ENCODE data around the gene VSIG10. TPM values are rescaled to one million over a fixed set of nuclear protein-coding genes. Genes with fewer than 3 reads are reported as not detected.

Gene VSIG10
- total RNA-seq, result 6.2 and 11.9 TPM in 2 replicates

GRCh38 chr12:118103601-118104382, at the start of gene VSIG10:
VSIG10 (minus strand) TSS chr12:118104011; CDS start chr12:118103671, 340 bp downstream.

GRCh38 chr12:118135788-118136558, 32.2 kb upstream of the VSIG10 start, which contains the start of gene PEBP1:
PEBP1 (plus strand) TSS chr12:118136124; CDS start chr12:118136210, 86 bp downstream.

DNA sequence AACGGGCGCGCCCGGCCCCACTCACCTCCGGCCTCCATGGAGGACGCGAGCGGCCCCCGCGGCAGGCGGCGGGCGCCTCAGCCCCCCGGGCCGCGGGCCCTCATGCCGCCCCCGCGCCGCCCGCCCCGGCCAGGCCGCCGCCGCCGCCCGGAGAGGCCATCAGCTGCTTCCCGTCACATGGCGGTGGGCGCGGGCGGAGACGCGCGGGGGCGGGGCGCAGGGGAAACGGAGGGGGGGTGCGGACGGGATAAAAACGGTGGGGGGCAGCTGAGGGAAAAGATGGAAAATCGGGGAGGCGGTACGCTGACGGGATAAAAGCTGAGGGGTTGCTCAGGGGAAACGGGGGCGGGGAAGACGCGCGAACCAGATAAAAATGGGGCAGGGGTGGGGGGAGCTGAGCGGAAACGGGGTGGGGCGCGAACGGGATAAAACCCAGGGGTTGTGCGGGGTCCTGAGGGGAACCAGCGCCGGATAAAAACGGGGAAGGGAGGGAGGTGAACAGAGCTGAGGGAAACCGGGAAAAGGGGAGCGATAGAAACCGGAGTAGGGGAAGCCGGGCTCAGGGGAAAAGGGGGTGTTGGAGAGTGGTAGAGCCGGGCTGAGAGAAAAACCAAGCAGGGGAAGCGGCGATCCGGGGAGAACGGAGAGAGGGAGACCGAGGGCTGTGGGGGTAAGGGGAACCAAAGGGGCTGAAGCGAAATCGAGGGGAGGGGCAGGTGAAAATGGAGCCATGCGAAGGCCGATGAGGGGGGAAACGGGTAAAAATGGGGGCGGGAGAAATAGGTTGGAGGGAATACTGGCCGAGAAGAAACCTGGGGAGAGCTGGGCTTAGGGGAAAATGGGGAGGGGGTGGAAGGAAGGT, 42.6 kb downstream of the VSIG10 start, which contains the start of gene WSB2:
WSB2 (minus strand) TSS at position 169 of the 862 bp plus-strand sequence; CDS start at position 38, 131 bp downstream.

DNA sequence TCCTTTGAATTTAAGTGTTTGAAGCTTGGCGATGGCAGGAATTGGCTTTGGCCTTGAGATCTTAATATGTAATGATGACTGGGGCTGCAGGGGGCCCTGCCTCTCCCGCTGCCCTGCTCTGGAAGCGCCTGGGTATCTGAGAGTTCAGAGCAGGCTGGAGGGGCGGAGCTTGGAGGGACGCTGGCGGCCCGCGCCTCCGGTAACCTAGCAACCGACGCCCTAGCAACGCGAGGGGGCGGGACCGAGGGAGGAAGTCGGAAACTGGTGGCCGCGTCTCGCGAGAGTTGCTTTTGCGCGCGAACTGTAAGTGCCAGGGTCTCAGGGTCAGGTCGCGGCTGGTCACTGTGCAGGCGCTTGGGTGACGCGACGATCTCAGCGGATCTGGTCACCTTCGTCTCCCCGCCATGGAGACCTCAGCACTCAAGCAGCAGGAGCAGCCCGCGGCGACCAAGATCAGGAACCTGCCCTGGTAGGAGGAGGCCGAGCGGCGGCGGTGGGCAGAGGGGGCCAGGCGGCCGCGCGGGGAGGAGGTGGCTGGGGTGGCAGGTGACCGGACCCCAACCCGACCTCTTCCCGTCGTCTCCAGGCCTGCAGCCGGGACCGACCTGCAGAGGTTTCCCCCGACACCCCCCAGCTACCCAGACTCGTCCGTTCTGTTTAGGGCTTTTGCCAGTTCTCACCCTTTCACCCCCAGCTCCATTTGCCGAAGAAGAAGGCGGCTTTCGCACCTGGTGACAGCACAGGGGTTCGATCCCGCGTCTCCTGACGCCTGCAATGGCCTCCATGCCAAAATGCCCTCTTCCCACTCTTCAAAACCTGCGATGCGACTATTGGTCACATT, 87.2 kb downstream of the VSIG10 start, which contains the start of gene RFC5:
RFC5 (plus strand) TSS at position 280 of the 841 bp plus-strand sequence; CDS start at position 405, 125 bp downstream.

Other genes with a start within 250 kb of the VSIG10 start
- gene KSR2, start 135.0 kb downstream of the VSIG10 start, total RNA-seq, result not detected in 2 replicates
- 2.9 and 6.3 TPM in 2 replicates for gene RFC5, start 87.3 kb downstream of the VSIG10 start, total RNA-seq
- 32.3 and 34.6 TPM in 2 replicates for gene WSB2, start 42.8 kb downstream of the VSIG10 start, total RNA-seq
- gene PEBP1, start 32.1 kb upstream of the VSIG10 start, total RNA-seq, result 196 and 228 TPM in 2 replicates

Measured in cardiac ventricle fibroblast (primary cell).